ENCODE measurements around the gene CBX1.

- TF ChIP-seq CTCF (IDR thresholded peaks at IDR 0.05) (no peak), POLR2A (IDR thresholded peaks at IDR 0.05) (no peak)
Measured at GRCh38 chr17:48129981-48130380, 28.7 kb upstream of the CBX1 start.

Data from body of pancreas (tissue), 4 donors.